Measurements from ENCODE around the gene MBD5.

MBD5 gene

GRCh38 chr2:148487439-148487838, 466.5 kb downstream of the MBD5 start:
- no peak for DNase-seq

DNA sequence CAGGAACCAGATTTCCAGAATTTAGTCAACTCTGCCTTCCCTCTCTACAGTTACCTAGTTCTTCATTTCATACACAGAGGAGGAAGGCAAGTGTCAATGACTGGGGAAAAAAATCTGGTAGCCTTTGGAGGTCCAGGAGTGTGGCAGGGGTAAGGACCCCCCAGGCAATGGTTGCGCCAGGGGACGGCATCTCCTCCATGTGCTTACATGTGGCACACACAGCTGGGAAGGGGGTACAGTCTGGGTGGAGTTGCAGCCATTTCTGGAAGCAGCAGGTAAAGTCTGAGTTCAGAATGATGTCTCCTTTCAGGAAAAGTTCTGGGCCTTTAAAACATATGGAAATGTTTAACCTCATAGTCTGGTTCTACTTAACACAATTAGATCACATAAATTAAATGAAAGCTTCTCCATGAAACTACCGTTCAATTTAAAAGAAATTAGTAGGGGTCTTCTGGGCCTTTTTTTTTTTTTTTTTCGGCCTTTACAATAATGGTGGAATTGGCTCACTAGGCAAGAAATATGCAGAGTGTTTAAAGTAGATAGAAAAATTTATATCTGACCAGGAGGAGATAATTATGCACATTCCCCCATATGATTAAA, 470.0 kb downstream of the MBD5 start:
- DNase-seq, result no peak

- no peak for DNase-seq
Measured at GRCh38 chr2:148493822-148494563, 473.1 kb downstream of the MBD5 start.

DNA sequence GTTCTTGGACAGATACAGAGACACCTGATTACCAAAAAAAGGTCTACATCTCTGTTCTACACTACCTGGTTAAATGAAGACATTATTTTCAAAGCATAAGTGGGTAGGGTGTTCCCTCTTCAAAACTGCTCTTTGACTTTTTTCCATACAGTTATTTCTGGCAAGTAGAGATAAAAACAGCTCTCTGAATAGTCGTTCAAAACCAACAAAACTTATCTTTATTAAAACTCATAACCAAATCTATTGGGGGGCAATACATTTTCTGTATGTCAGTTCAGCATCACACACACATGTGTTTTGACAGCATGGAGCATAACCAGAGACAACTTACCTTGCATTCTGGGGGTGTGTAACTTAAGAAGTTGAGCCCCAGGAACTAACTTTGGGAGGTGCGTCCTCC, 474.7 kb downstream of the MBD5 start:
- DNase-seq, result no peak

- DNase-seq, result no peak
Measured at GRCh38 chr2:148501545-148501944, 480.7 kb downstream of the MBD5 start.

DNA sequence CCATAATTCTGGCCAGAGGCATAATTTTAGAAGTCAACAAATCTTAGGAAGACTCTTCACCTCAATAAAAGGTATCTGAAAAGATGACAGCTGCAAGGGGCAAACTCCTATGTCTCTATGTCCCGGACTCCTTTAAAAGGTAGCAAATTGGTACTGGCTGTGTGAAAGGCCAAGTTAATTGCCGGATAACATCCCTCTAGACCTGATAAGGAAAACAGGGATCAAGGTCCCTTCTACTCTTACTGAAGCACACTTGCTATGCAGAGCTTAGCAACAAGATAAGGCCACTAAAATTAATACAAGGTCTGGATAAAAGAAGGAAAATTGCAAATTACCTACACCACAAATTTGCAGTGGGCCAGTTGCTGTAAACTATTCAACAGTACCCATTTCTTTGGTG, 482.6 kb downstream of the MBD5 start:
- no peak for DNase-seq

GRCh38 chr2:148507970-148508369, 487.1 kb downstream of the MBD5 start:
- DNase-seq, result no peak

GRCh38 chr2:148508878-148509287, 488.0 kb downstream of the MBD5 start:
- DNase-seq, result no peak

DNA sequence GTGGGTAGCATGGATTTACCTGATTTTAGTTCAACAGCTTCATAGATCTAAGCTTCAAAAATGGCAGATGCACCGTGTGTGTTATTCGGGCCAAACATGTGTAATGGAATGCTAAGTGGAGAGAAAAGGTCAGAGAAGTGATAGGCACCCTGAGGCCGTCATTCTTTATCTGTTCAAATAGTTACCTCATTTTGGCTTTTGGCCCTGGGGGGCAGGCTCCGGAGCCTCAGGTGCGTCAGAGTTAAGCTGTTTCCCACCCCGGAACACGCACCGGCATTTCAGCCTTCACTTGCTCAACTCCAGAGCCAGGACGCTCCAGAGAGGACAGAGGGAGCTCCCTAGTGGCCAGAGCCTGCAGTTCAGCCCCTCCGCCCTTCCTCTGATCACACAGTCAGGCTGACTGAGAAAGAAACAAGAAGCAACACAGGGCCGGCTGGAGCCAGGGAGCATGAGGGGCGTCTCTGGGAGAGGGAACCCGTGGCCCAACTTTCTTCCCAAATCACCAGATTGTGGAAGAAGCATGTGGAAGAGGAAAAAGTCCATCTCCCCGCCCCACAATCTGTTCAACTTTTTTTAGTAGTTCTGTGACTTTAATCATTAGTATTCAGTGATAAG, 488.5 kb downstream of the MBD5 start:
- DNase-seq, result peak; percentile 51

- DNase-seq, result no peak
Measured at GRCh38 chr2:148511883-148512282, 491.0 kb downstream of the MBD5 start.

DNA sequence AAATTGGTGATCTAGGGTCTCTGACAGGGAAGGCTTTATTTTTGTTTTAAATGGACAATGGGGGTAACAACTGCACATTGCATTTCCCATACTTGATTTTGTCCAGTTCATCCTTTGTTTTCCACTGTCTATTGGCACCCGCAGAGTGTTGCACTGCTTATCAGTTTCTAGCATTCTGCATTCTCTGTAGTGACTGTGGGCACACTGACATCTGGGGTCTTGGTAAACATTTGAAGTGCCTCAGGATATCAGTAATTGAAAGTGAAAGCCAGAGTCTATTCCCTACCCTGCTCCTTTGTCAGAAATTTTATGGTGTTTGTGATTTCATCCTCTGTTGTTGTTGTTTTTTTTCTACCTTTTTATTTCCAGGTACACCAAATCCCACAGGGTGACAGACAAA, 491.6 kb downstream of the MBD5 start:
- DNase-seq, result no peak

- DNase-seq, result no peak
Measured at GRCh38 chr2:148513427-148513826, 492.5 kb downstream of the MBD5 start.

DNA sequence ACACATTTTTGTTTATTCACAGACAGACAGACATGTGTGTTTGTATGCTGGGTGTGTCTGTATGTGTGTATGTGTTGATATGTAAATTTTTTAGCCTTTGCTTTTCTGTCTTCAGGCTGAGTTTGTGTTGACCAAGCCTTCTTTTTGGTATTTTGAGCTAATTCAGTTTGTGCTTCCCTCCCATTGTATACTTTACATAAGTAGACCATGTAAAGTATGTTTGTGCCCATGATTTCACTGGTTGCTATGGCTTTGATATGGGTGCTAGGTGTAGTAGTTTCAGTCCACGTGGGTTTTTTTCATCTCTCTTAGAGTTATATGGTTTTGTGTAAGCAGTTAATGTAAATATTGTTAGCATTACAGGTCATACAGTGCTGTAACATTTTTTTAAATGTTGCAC, 494.2 kb downstream of the MBD5 start:
- DNase-seq, result no peak

- no peak for DNase-seq
Measured at GRCh38 chr2:148515976-148516375, 495.1 kb downstream of the MBD5 start.

- DNase-seq, result no peak
Measured at GRCh38 chr2:148517296-148517695, 496.4 kb downstream of the MBD5 start.

DNA sequence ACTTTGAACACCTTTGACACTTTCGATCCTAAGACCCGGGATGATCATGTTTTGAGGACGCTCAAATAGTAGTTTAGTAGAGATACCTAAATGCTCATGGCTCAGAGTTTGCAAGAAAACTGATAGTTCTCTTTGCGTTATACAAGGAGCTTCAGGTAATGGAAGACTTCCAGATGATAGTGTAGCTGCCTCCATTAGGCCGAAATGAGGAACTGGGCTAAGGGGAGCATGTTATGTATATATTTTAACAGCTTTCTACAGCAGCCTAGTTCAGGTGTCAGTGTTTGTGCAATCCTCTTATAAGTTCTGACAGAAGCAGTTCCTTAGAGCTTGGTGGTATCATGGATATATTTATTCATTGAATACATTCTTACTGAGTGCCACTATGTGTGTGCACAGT, 496.9 kb downstream of the MBD5 start:
- DNase-seq, result no peak

- peak; percentile 65 for DNase-seq
Measured at GRCh38 chr2:148519013-148519412, 498.1 kb downstream of the MBD5 start.

DNA sequence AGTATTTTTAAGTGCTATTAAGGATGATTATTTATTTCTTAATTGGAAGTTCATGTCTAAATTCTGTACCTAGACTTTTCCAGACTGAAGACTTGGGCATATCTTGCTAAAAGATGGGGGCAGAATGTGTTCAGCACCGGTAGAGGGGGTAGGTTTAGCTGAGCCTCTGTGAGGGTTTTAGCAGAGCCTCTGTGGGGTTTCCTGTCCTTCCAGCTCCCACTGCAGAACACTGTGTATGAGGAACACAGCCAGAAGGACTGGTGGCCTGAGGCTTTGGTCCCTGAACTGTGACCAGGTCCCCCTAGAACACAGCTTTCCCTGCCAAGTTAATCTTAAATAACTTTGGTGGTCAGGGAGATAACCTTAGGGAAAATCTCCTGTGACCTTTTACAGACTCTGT, 500.3 kb downstream of the MBD5 start:
- no peak for DNase-seq

GRCh38 chr2:148523315-148523714, 502.4 kb downstream of the MBD5 start:
- DNase-seq, result no peak

DNA sequence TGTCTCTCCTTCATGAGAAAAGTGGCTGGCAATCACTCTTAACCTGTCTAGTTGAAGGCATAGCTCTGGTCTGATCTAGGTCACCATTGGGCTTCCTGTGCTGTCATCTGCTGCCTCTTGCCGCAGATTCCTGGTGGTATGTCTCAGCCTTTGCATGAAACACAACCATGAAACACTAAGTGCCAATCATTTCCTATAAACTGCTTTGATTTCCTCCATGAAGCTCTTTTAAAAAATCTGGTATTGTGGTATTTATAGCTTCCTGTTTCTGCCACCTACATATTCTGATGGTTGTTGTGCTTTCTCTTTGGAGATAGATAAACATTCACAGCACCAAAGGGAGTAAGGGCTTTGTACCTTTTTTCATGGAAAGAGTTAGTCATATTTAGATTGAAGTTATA, 503.6 kb downstream of the MBD5 start:
- no peak for DNase-seq

DNA sequence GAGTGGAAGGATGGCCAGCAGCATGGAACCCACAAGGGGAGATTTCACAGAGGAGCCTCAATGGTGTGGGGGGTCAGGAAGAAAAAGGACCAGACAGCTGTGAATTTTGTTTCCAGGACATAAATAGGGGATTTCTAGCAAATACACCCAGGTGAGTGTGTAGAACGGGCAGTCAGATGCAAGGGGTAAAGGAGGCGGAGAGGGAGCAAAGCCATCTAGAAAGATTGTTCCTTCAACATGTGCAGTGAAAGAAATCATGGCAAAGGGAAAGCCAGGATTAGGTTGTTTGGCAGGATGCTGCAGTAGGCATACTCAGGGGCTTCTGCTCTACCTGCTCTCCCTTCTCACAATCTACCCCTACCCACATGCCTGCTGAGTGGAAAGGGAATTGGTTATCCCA, 504.2 kb downstream of the MBD5 start:
- DNase-seq, result no peak

- DNase-seq, result no peak
Measured at GRCh38 chr2:148526509-148527346, 505.8 kb downstream of the MBD5 start.

DNA sequence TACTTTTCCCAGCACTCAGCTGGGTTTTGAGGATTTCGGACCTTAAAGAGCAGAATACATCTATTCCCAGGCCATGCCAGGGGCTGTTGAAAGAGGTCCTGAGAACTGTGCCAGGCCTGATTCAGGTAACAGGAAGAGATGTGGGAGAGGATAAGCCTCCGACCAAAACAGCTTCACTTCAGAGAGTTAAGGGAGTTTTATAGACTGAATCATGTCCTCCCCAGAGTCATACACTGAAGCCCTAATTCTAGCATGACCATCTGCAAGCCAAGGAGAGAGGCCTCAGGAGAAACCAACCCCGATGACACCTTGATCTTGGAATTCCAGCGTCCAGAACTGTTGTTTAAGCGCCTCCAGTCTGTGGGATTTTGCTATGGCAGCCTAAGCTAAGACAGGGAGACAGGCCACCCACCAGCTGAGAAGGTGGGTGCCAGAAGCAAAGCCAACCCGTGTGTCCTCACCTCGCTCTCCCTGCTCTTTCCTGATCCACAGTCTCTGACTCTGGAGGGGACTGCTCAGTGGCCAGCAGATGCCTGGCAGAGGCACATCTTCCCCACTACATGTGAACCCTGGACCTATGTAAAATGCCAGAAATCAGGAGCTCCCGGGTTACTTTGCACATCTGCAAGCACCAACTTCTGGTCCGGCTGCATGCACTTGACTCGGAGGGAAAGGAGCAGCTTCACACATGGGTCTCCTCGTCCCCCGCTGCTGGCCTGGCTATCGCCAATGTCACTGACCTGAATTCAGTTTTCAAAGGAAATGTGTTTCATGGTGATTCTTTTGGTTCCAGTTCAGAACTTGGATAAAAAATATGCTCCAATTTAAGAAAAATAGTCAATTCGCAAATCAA, 506.8 kb downstream of the MBD5 start:
- DNase-seq, result no peak

Data from NCI-H345 (cell line).